ENCODE data around the gene TK2. TPM values are rescaled to one million over a fixed set of nuclear protein-coding genes. Genes with fewer than 3 reads are reported as not detected.
A peak's percentile ranks its signal among the peaks of the same experiment; 100 is the strongest.

TK2 gene
- total RNA-seq, 1 experiment from 2014 or later, result 31.2 TPM

DNA sequence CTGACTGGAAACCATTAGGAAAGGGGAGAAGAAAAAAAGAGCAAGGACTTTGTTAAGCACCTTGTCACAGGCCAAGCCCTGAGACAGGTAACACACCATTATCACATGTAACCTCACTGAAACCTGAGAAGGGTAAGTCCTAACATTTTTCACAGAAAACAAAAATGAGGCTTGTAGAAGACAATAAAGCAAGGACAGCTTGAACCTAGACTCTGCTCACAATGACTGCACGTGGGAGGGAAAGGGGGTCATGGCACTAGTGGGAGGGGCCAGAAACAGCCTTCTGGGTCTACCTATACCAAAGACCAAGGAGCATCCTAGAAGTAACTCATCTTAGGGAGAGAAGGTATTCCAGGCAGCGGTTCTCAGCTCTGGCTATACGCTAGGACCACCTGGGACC is 7.5 kb downstream of the TK2 start:
- TF ChIP-seq, protein P1, sequence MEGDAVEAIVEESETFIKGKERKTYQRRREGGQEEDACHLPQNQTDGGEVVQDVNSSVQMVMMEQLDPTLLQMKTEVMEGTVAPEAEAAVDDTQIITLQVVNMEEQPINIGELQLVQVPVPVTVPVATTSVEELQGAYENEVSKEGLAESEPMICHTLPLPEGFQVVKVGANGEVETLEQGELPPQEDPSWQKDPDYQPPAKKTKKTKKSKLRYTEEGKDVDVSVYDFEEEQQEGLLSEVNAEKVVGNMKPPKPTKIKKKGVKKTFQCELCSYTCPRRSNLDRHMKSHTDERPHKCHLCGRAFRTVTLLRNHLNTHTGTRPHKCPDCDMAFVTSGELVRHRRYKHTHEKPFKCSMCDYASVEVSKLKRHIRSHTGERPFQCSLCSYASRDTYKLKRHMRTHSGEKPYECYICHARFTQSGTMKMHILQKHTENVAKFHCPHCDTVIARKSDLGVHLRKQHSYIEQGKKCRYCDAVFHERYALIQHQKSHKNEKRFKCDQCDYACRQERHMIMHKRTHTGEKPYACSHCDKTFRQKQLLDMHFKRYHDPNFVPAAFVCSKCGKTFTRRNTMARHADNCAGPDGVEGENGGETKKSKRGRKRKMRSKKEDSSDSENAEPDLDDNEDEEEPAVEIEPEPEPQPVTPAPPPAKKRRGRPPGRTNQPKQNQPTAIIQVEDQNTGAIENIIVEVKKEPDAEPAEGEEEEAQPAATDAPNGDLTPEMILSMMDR (IDR thresholded peaks at IDR 0.05; ENCODE audit: unreplicated experiment), result no peak
- Mint-ChIP-seq H3K4me1 (ENCODE audit: insufficient read depth, unreplicated experiment) (peaks cover 5% of the 10 kb centered on the region), H3K27me3 (ENCODE audit: insufficient read depth, unreplicated experiment) (no peaks in the 10 kb centered on the region), H3K9me3 (ENCODE audit: unreplicated experiment) (no peaks in the 10 kb centered on the region), H3K4me3 (ENCODE audit: unreplicated experiment) (no peak overlapping the region), H3K36me3 (ENCODE audit: insufficient read depth, unreplicated experiment) (peaks cover 45% of the 10 kb centered on the region), H3K27ac (ENCODE audit: low read depth, unreplicated experiment) (no peak overlapping the region)
- DNase-seq (ENCODE audit: unreplicated experiment), result no peak
- POLR2A ChIA-PET, result interaction anchor here (1.4 kb wide), 1 partner anchor 10 kb away, joined by 6 read pairs; the partner anchor contains the start of gene CKLF
- CTCF ChIA-PET, result interaction anchor here (0.7 to 1.2 kb wide), 3 partner anchors 48 to 185 kb away, joined by 3 read pairs; no protein-coding TSS in a partner anchor
- no TSS peak for BruUV-seq (replicated peaks)
- intact Hi-C loops (cut with micrococcal nuclease), result no loop called here

DNA sequence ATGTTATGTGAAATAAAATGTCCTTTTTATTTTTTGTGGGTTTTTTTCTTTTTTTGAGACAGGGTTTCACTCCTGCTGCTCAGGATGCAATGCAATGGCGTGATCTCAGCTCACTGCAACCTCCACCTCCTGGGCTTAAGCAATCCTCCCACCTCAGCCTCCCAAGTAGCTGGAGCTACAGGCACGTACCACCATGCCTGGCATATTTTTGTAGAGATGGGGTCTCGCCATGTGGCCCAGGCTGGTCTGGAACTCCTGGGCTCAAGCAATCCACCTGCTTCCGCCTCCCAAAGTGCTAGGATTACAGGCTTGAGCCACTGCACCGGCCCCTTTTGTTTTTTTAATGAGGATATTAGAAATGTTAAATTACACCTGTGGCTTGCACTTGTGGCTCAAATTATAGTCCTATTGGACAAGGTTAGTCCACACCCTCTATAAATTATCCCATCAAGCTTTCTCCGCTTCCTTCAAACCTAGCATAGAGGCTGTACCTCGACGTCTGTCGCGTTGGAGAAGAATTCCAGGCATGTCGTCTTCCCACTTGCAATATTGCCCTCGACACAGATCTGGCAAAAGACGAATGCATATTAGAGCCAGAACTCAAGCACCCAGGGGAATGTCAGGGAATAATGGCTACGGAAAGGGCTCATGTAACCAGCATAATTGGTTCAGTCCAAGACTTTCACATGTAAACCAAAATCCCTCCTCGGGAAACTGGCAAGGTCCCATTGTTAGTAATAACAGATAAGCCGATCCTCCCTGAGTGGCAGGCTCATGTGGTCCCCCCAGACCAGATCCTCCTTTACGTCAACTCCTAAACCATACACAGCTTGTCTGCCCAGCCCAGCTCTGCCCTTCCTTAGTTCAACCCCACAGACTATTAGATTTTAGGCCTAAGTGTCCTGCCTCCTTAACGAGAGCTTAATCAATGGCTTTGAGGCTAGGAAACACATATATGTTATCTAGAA is 8.2 kb downstream of the TK2 start:
- Mint-ChIP-seq H3K27me3 (ENCODE audit: insufficient read depth, unreplicated experiment) (no peaks in the 10 kb centered on the region), H3K9me3 (ENCODE audit: unreplicated experiment) (no peaks in the 10 kb centered on the region), H3K27ac (ENCODE audit: low read depth, unreplicated experiment) (no peak overlapping the region), H3K4me1 (ENCODE audit: insufficient read depth, unreplicated experiment) (no peaks in the 10 kb centered on the region), H3K4me3 (ENCODE audit: unreplicated experiment) (no peak overlapping the region), H3K36me3 (ENCODE audit: insufficient read depth, unreplicated experiment) (peaks cover 51% of the 10 kb centered on the region)
- intact Hi-C loops (cut with micrococcal nuclease), result no loop called here
- POLR2A ChIA-PET, result interaction anchor here (1.4 kb wide), 1 partner anchor 11 kb away, joined by 6 read pairs; the partner anchor contains the start of gene CKLF
- TF ChIP-seq, protein P1 (IDR thresholded peaks at IDR 0.05; ENCODE audit: unreplicated experiment), result no peak
- BruUV-seq (replicated peaks), result no TSS peak
- CTCF ChIA-PET, result interaction anchor here (0.7 kb wide), 1 partner anchor 185 kb away, joined by 3 read pairs; no protein-coding TSS in a partner anchor
- no peak for DNase-seq (ENCODE audit: unreplicated experiment)

DNA sequence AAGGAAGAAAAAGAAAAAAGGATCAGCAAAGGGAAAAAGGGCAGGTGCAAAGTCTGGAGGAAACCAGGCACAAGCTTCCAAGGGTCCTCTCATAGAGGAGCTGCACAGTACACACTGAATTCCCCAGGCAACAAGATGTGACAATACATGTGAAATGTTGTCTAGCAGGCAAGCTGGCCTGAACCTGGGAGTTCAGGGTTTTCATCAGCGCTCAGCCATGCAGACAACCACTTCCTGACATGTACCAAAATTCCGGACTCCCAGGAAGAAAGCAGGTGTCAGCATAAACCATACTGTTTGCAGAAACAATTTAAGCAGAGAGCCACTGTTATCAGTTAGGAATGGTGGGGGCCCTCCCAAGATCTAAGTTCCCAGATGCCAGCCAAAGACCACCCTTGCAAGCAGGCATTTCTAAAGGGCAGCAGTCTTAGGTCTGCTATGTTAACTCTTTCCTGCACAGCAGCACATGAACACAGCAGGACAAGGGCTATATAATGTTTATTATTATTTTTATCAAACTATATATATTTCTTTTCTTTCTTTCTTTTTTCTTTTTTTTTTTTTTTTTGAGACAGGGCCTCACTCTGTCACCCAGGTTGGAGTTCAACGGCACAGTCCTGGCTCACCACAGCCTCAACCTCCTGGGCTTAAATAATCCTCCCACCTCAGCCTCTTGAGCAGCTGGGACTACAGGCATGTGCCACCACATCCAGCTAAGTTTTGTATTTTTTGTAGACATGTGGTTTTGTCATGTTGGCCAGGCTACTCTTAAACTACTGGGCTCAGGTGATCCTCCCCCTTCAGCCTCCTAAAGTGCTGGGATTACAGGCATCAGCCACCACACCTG is 10.1 kb downstream of the TK2 start:
- Mint-ChIP-seq H3K9me3 (ENCODE audit: unreplicated experiment) (no peaks in the 10 kb centered on the region), H3K36me3 (ENCODE audit: insufficient read depth, unreplicated experiment) (peaks cover 44% of the 10 kb centered on the region), H3K4me1 (ENCODE audit: insufficient read depth, unreplicated experiment) (no peaks in the 10 kb centered on the region), H3K27ac (ENCODE audit: low read depth, unreplicated experiment) (peak overlapping the region; percentile 81), H3K27me3 (ENCODE audit: insufficient read depth, unreplicated experiment) (no peaks in the 10 kb centered on the region), H3K4me3 (ENCODE audit: unreplicated experiment) (no peak overlapping the region)
- BruUV-seq (replicated peaks), result no TSS peak
- ChIA-PET CTCF (interaction anchor here (0.5 to 0.8 kb wide), 4 partner anchors 9 to 328 kb away, joined by 3 to 6 read pairs (median 4); no protein-coding TSS in a partner anchor), POLR2A (interaction anchor here (0.7 kb wide), 1 partner anchor 20 kb away, joined by 4 read pairs; no protein-coding TSS in a partner anchor)
- DNase-seq (ENCODE audit: unreplicated experiment), result no peak
- intact Hi-C loops (cut with micrococcal nuclease), result no loop called here
- TF ChIP-seq, protein P1 (IDR thresholded peaks at IDR 0.05; ENCODE audit: unreplicated experiment), result no peak

Measured in MCF 10A (cell line).